HG03521 (cell line): ENCODE results near the gene TFB1M.

Source experiments
- ATAC-seq: cut with Tn5 transposase; IDR thresholded peaks from one replicate; pipeline ENCODE4 v1.9.1; 2021; ENCODE audit warnings: mild to moderate bottlenecking, moderate library complexity; ENCODE audit not compliant: unreplicated experiment

The TFB1M gene

DNA sequence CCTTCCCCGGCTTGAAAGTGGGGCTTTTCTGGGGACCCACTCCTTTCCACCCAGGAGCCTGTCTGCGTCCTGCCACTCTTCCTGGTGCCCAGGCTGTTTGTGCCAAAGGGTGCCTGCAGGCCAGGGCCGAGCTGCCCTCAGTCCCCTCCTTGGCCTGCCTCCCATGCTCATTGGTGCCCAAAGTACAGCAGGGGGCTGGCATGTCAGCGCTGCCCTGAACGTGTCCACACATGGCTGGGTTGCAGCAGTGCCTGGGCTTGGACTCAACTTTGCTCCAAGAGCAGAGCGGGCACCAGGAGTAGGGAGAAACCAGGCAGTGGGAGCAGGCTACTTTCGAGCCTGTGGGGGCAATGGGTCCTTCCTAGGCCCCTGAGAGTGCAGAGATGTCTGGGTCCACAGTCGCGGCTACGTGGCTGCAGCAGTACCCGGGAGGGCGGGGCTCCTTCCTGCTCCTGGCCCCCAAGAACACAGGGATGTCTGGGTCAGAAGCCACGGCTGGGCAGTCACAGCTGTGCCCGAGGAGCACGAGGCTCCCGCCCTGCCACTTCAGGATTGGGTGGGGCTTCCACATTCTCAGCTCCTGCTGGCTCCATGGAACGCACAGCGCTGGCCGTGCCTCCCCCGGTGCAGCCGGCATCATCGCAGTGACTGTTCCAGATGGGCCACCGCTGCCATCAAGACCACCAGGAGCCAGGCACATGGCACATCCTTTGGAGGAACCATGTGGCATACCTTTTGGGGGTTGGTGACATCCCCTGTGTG, 100.5 kb downstream of the TFB1M start:
- ATAC-seq = no peak

DNA sequence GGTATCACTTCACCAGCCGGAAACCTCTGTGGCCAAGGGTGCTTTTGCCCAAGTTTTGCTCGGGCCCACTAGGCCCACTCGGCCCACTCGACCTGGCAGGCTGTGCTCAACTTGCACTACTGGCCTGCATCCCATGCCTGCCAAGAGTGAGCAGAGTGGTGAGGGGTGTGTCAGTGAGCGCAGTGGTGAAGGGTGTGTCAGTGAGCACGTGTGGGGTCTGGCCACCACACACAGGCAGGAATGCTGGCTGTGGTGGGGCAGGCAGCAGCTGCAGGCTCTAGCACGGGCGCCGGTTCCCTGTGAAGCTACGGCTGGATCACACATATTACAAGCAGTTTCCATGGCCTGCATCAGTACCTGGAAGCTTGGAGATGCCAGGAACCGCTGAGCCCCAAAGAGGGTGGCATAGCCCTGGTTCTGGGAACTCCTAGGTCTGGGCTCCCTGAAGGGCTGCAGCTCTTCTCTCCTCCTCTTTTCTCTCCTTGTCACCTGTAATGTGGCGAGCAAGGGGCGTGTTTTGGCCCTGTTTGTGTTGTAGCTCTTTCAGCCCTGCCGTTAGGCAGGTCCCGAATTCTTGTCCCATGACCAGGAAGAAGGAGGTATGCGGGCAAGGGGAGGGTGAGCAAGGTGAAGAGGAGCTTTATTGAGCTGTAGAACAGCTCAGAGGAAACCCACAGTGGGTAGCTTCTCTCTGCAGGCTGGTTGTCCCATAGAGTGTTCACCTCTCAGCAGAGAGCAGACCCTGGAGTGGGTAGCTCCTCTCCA, 101.5 kb downstream of the TFB1M start:
- ATAC-seq = no peak

DNA sequence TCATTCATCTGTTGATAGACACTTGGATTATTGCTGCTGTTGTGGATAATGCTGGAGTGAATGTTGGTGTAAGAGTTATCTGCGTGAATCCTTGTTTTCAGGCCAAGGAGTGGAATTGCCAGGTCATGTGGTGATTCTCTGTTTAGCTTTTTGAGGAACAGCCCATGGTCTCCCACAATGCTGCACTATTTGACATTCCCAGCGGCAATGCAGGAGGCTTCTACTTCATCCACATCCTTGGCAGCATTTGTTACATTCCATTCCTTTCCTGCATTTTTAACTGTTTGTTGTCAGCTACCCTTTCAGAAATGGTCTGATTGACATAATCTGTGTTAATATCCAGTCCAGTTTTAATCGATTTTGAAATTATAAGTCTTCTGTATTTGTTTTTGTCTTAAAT, 102.2 kb downstream of the TFB1M start:
- ATAC-seq = no peak

DNA sequence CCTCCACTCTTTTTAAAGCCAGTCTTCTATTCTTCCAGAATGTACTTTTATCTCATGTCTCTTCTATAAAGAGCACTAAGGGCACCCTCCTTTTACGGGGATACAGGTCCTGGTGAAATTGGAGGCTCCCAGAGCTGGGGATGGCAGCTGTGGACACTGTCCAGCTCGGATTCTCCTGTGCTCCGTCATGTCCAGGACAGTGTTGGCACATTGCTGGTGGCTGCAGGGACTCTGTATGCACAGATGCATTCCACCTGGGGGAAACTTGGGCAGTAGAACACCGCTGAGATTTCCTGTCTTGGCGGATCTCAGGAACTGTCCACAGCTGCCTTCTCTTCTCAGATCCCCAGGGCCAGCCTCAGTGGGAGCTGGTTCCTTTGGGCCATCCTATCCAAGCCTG, 107.1 kb downstream of the TFB1M start:
- no peak for ATAC-seq
